ENCODE results near the gene CFL2.
"Not testable (repeated sequence)": the region's sequence is repeated elsewhere in the genome, so short reads cannot be mapped to it uniquely, and the experiment has no call there.

The CFL2 gene

DNA sequence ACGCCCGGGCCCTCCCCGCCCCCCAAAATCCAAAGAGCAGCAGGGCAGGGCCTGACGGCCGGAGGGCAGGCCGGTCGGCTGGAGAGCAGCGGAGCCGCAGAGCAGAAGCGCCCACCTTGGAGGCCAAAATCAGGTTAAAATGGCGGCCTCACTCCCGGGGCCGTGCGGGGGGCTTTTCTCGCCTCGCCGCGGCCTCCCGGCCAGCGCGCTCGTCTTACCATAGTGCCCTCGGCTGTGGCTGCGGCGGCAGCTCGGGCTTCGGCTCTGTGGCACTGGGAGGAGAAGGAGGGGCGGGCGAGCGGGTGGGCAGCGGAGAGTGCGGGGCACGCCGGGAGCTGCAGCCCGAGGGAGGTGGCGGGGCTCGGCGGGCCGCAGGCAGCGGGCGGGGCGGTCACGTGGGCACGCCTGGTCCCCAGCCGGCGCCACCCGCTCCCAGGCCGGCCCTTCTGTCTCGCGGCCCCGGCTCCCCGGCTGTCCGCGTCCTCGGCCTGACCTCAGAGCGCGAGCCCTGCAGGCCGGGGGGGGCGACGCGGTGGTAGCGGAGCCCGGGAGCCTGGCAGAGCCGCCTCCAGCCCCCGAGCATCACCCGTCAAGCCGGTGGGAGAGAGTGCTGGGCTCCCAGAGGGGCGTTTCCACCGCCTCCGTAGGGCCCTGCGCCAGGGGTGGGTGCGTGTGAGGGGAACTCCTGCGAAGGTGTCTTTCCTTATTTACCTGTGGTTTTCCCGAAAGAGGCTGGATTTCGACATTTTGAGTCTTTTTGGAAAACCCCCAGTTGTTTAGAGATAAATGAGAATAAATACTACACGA, at the start of gene CFL2:
TSS of gene CFL2 (minus strand) at position 274 of the 807 bp plus-strand sequence. CDS start at position 221, 53 bp downstream.
- peak; percentile 68 to 84 for DNase-seq

DNA sequence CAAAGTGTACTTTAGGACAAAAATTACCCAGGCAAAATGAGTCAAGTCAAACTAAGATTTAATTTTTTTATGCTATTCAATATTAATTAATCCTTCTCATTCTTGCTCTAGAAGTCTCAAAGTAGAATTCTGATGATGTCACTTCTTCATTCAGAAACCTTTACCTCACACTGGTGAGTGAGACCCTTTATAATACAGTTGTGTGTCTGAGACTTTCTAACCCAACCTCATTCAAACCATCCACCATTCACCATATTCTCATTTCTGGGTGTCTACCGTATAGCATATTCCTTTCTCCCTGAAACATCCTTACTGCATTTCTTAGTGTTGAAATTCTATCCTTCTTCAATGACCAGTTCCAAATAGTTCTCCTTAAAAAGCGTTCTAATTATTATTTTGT, 40.8 kb upstream of the CFL2 start:
- DNase-seq = no peak

DNA sequence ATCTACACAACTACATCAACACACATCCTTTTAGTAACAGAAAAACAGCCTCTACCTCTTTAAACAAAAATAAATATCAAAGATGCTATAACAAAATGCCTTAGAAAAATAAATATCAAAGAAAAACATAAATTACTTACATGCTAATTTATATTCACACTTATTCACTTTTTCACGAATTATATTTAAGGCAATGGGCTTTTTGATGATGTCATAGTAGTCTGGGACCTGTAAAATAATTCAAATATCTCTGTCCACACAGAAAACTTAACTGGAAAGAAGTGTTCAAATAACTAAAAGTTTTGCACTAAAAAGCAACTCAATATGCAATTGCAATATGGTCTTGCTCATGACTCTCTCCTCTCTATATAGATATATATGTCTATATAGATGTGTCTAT, 40.3 kb upstream of the CFL2 start:
- DNase-seq = no peak

DNA sequence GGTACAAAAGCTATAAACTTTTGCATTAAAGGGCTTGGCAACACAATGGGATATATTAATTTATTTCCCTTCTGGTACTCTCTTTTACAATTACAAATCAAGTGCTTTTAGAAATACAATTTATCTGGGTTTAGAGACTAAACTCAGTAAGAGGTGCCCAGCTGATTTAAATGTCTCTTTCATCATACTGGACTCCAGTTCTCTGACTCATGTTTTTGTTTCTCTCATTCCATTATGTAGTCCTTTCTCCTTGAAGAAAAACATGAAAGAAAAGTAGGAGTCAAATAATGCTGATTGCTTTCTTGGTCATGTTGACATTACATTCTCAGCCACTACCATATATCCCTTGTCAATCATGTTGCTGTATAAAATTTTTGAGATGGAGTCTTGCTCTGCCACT, 36.3 kb upstream of the CFL2 start:
- DNase-seq = no peak

DNA sequence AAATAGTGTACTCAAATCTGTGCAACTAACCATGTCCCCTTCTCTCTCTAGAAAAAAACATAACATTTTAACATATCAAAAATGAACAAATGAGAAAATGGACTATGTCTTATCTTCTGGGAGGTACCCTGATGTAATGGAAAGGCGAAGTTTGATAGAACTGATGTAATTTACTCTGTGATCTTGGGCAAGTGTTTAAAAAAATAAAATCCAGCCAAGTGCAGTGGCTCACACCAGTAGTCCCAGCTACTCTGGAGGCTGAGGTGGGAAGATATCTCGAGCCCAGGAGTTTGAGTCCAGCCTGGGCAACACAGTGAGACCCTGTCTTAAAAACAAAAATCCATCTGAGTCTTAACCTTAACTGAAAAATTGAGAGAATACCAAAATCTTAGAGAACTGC, 35.8 kb upstream of the CFL2 start:
- DNase-seq = no peak

DNA sequence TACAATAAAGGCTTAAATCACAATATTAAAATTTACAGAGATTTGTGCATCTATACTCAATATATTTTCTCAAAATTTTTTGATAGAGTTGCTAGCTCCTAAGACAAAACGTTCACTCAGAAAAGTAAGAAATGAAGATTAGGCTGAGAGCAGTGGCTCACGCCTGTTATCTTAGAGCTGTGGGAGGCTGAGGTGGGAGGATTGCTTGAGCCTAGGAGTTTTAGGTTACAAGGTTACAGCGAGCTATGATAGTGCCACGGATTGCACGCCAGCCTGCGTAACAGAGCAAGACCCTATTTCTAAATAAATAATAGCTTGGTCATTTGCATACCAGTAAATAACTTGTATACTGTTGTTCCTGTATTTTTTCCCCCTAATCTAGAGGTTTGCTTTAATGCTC, 35.0 kb upstream of the CFL2 start:
- DNase-seq = no peak

DNA sequence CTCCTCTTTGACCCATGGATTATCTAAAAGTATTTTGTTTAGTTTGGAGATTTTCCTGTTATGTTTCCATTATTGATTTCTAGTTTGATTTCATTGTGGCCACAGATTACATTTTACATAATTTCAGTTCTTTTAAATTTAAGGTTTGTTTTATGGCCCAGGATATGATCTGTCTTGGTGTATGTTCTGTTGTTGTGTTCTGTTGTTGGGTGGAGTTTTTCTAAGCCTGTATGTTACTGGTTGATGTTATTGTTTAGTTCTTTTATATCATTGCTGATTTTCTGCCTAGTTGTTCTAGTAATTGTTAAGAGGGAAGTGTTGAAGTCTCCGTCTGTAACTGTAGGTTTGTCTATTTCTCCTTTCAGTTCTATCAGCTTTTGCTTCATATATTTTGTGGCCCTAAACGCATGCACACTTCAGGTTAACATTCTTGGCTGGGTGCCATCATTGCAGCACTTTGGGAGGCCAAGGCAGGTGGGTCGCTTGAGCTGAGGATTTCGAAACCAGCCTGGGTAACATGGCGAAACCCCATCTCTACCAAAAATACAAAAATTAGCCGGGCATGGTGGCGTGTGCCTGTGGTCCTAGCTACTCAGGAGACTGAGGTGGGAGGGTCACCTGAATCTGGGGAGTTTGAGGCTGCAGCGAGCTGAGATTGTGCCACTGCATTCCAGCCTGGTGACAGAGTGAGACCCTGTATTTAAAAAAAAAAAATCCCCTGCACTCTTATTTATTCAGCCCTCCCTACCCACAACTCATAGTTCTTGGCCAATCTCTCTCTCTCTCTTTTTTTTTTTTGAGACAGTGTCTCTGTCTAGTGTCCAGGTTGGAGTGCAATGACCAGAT, 28.1 kb upstream of the CFL2 start:
- DNase-seq = peak in 1 of 2 donors; percentile 6

DNA sequence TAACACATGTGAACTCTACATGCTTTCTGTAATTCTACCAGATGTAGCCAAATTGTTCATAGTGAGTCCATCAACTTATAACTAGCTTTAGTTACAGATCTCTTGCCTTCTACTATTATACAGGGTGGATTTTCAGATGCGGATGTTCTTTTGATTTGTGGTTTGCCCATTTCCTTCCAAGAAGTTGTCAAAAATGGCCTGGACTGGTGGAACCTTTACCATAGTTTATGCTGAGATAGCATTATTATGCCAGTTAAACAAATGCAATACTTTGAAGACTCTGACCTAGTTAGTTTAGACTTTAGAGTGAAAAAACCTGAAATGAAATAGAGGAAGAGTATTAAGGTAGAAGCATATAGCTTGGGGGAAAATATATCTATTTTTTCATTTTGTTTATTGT, 27.4 kb upstream of the CFL2 start:
- peak in 1 of 2 donors; percentile 61 for DNase-seq

DNA sequence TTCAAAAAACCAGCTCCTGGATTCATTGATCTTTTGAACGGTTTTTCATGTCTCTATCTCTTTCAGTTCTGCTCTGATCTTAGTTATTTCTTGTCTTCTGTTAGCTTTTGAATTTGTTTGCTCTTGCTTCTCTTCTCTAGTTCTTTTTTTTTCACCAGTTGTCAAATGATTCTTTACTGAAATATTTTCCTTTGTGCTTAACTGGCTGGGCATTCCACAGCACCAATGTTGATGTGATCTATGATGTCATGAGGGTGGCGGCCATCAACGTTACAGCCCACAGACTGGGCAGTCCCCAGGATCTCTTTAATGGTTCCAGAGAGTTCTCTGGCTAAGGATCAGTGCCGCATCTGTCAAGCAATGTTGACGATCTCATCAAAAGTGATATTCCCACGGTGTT, 25.7 kb upstream of the CFL2 start:
- not testable (repeated sequence) for DNase-seq

DNA sequence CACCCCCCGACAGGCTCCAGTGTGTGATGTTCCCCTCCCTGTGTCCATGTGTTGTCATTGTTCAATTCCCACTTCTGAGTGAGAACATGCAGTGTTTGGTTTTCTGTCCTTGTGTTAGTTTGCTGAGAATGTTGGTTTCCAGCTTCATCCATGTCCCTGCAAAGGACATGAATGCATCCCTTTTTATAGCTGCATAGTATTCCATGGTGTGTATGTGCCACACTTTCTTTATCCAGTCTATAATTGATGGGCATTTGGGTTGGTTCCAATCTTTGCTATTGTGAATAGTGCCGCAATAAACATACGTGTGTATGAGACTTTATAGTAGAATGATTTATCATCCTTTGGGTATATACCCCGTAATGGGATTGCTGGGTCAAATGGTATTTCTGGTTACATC, 22.7 kb upstream of the CFL2 start:
- DNase-seq = not testable (repeated sequence)

DNA sequence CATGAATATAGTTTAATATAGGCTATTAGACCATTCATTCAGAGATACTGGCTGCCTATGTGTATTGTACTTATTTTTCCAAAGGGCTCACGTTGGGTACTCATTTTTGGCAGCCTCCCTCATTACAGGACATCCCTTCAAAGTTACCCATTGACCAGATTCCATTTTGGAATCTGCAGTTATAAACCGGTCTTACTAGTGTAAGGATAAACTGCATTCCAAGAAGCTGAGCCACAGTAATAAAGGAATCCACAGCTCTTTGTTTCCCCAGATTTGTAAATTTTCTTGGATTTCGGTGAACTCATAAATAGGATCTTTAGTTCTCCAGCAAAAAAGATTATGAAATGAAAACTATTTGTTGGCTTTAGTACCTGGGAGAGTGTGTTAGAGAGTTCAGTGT, 18.9 kb upstream of the CFL2 start:
- DNase-seq = no peak

DNA sequence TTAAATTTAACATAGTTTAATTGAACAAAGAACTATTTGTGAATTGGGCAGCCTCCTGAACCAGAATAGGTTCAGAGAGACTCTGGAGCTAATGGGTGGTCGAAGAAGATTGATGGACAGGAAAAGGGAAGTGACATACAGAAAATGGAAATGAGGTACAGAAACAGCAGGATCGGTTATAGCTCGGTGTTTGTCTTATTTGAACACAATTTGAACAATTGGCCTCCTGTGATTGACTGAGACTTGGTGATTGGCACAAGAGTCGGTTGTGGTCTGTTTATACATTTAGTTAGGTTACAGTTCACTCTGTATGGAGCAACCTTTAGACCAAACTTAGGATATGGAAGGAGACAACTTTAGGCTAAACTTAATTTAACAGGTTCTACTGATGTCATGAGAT, 18.4 kb upstream of the CFL2 start:
- DNase-seq = no peak

DNA sequence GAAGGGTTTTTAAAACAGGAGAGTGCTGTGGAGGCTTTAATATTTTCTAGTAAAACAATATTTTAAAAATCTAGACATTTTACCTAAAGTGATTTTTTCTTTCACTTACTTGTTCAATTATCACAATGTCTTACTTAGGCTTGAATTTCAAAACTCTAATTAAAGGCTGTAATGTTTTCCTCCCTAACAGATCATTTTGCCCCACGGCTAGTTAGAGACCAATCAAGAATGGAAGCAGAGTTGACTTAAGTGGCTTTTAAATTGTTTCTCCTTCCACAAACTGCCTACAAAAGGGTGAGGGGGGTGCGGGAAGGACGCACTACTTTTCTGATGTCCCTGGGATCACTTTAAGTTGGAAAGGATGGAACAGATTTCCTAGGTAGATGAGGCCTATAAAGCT, 9.5 kb upstream of the CFL2 start:
- no peak for DNase-seq

DNA sequence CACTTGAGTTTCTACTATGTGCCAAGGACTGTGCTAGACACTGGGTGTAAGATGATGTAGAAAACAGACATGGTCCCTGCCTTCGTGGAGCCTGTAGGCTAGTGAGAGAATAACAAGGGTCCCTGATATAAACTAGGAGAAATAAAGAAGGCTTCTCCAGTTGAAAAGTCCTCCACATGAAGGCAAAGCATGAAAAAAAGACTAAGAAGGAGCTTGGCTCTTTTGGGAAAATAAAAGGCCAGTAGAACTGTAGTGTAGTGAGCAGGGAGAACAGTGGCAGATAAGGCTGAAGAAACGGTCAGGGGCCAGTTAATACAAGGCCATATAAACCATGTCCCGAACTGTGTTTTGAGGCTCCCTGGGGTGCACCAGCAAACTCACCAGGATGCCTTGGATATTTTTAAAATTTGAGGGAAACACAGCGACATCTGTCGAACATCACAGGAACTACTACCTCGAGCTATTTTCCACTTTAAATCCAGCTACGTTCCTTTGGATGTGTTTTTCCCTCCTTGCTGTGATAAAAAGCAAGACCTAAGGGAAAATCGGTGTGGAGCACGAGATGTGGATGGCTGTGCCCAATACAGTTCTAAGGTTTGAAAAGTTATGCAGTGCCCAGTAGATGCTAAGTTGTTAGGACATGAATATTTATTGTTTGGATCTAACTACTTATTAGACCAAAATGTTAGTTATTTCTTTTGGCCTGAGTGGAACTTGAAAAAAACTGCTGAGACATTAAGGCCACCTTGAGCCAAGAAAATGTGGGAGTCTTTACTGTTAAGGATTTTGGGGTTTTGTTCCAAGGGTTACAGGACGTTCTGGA, 8.5 kb upstream of the CFL2 start:
- peak; percentile 27 to 61 for DNase-seq

DNA sequence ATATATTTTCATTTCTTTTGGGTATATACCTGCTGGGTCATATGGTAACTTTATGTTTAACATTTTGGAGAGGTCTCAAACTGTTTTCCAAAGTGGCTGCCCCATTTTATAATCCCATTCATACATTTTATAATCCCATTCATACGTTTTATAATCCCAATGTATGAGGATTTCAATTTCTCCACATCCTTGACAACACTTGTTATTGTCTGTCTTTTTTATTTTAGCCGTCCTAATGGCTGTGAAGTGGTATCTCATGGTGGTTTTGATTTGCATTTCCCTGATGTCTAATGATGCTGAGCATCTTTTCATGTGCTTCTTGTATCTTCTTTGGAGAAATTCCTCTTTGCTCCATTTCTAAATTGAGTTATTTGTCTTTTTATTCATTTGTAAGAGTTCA, 6.7 kb upstream of the CFL2 start:
- no peak for DNase-seq

DNA sequence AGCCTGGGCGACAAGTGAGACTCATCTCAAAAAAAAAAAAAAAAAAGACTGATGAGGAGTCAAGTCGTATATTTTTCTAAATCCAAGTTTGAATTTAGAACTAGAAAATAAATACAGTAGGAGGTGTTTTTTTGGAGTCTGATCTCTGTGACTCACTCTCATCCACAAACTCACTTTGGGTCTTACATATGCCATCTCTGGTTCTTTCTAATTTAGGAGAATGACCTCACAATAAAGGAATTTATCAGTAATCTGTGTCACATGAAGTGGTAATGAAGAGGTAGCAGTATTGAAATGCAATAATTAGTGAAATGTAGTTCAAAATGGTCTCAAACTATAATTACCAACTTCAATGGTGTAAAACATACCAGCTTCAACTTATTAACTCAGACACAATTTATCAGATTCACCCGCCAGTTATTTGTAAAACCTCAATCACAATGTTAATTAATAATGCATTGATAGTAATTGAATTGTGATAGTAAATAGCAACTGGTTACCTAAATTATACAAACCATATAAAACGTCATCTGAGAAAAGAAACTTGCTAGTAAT, 4.4 kb upstream of the CFL2 start:
- DNase-seq = no peak

DNA sequence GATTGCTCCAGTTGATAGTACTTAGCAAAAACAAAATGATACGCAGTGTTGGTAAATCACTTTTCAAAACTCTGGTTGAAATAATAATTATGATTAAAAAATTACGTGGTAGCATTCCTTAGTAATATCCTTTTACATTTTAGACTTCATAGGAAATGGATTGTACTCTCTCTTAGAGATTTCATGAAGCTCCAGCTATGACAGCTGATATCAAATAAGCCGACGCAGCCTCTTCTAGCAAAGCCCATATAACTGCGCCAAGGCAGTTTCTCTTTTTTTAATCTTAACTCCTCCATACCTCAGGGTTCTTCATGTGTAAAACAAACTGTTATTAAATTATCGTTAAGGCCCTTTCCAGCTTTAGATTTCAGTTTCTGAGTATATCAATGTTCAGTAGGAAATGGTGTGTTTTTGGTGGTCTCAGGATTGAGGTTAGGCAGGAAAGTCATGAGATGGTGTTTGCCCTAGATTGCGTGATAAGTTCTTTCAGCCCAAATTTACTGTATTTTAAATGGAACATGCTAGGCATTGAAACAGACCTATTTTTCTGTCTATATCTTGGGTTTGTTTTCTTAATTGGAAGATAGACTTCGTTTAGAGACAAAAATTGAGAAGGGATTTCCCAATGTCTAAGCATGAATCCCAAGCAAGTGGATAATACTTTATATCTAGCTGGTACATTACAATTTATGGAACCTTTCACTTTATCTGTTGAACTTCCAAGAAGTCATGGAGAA, 902 bp upstream of the CFL2 start:
- no peak for DNase-seq

DNA sequence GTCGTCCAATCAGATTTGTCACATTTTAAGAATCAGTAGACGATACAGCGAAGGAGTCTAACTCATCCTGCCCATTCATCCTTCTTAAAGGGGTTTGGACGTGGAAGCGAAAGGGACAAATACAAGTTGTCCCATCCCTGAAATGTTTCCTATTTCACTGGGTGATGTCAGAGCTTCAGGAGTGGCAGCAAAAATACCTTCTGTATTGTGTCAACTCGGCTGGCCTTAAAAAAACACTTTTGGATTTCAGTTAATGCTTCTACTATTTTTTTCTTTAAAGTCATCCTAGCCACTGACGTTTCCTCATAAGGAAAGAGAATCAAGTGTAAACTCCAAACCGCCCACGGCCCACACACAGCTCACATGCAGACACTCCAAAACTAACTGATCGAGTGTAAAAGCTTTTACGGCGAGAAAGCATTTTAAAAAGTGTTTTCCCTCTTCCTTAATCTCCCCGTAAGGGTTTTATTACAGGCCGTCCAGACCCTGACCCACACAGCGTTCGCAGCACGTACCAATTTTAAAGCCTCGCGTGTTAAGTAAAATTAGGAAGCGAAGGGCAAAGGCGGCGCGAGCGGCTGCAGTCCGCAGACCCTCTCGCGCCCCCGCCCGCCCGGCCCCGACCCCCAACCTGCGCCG, 593 bp downstream of the CFL2 start:
- DNase-seq = peak in 1 of 2 donors; percentile 33

DNA sequence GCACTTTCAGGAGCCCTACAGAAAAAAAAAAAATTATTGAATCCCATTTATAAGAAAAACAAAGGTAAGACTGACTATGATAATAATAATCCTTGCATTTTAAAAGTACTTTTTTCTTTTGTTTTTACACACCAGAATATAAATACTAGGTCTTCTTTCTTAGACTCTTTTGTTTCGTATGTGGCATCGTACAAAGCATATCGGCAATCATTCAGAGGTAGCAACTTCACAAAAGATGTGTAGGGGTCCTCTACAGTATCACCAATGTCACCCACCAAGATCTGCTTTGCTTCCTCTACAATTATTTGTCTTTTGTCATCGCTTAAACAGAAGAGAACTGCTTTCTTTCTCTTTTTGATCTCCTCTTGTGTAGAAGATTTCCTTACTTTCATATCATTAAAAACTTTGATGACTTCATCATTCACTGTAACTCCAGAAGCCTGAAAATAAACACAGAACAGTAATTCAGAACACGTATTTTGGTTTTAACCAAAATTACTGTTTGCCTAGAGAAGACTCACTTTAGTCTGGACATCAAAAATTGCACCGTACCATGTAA, 1.2 kb downstream of the CFL2 start:
- DNase-seq = peak in 1 of 2 donors; percentile 31

DNA sequence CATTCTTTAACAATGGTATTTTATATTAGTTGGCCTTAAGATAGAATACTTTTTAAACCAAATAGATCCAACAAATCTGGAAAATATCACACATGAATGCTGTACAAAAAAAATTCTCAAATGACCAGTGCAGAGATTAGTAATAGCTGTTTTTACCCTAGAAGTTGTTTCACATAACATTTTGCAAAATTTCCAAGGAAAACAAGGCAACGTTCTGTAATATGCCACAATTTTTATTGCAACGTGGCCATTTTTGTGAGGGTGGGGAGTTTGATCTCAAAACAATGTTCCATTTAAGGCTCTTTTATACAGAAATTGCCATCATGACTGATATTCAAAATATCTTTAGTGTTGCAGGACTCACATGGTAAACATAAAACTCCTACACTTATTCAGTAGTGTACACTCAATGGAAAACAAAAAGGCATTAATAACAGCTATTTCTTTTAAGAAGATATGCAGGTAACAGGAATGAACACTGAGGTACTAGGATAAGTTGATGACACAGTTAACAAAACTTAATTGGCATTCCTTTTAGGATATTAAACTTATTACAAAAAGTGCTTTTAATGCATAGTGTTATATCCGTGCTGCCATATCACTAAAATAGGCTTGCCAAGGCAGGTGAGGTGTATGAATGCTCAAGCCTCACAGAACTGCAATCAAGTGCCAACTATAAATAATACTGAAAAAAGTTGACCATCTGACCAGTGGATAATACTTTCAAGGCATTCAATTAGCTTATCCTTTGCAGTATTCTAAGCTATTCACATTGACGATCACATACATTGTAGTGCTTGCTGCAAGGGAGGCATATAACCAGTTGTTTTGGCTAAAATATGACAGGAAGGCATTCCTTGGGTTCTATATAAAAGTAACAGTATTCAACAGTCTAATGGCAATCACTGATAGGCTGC, 2.3 kb downstream of the CFL2 start:
- no peak for DNase-seq
